HepG2 (cell line): ENCODE results near the gene ERCC6L2. TPM values are rescaled to one million over a fixed set of nuclear protein-coding genes. Genes with fewer than 3 reads are reported as not detected.

ENCODE experiments used
- ATAC-seq: fragments of 200-7000 bp; cut with Tn5 transposase; 3 replicates; pipeline ENCODE4 v1.9.1; 2020; ENCODE audit warnings: mild to moderate bottlenecking, moderate library complexity
- BruUV-seq: library from RNA; stranded (reverse); fragments of 400-500 nt; replicated peaks from 2 replicates; lab custom pipeline; 2021; lab: Mats Ljungman, UMichigan
- CTCF ChIA-PET: fragments of 300-600 bp; formaldehyde crosslinking; extraction: SDS; loops from one replicate; lab custom pipeline; 2021; ENCODE audit warnings: low total read pairs, inconsistent platforms, low intra/inter-chr PET ratio; lab: Yijun Ruan, JAX
- POLR2A ChIA-PET: fragments of 350-600 bp; sonication (Branson Sonifier 250); formaldehyde crosslinking; loops from one replicate; lab custom pipeline; 2020; ENCODE audit warnings: antibody characterized with exemption, inconsistent platforms; lab: Yijun Ruan, JAX
- DNase-seq: peaks from one replicate; pipeline ENCODE4 v3.0.0-alpha.2; 2015; ENCODE audit warnings: low spot score
- FAIRE-seq: peaks from 3 replicates; lab custom pipeline; 2011; peaks lifted over from hg19 to GRCh38; lab: Jason Lieb, UNC
- H2AFZ ChIP-seq: one replicate; pipeline ENCODE4 v1.6.1; 2011; ENCODE audit warnings: low read length, inconsistent platforms
- H3K27ac ChIP-seq: fragments of 300-600 bp; 3 replicates; pipeline ENCODE4 v1.8.0; 2011; ENCODE audit warnings: mixed run types, mild to moderate bottlenecking, mixed read lengths, low read length, inconsistent platforms; ENCODE audit not compliant: insufficient read depth; ENCODE audit errors: extremely low read length
- H3K27me3 ChIP-seq, 2 experiments: fragments of 200-600 bp in 1 of 2; 2 replicates in 1 of 2; 3 replicates in 1 of 2; pipeline versions ENCODE4 v1.6.0 to v1.8.0; 2011; ENCODE audit warnings: low read length in 2 of 2, mild to moderate bottlenecking in 2 of 2, moderate library complexity in 2 of 2, inconsistent platforms in 1 of 2; ENCODE audit not compliant: insufficient read depth in 2 of 2, control insufficient read depth in 1 of 2
- H3K36me3 ChIP-seq, 2 experiments: fragments of 200-600 bp in 1 of 2; replicated peaks in 1 of 2; 2 replicates in 1 of 2; 3 replicates in 1 of 2; pipeline versions ENCODE4 v1.5.1 to v1.8.0; 2011; ENCODE audit warnings: low read length in 2 of 2, inconsistent platforms in 1 of 2; ENCODE audit not compliant: insufficient read depth in 2 of 2, control insufficient read depth in 1 of 2
- H3K4me1 ChIP-seq: 2 replicates; pipeline ENCODE4 v1.5.1; 2012; ENCODE audit warnings: low read length, inconsistent platforms; ENCODE audit not compliant: insufficient read depth
- H3K4me2 ChIP-seq: 2 replicates; pipeline ENCODE4 v1.6.0; 2011; ENCODE audit warnings: low read depth, low read length, inconsistent platforms
- H3K4me3 ChIP-seq, 3 experiments: fragments of 200-600 bp in 1 of 3; sonication (generic), shearing (Covaris generic) in 1 of 3; replicated peaks in 1 of 3; 2 replicates each; pipeline ENCODE4 v1.5.1; 2011 to 2016; ENCODE audit warnings: low read length in 3 of 3, inconsistent platforms in 2 of 3, low read depth in 2 of 3, mild to moderate bottlenecking in 2 of 3, control low read depth in 1 of 3, mixed read lengths in 1 of 3; ENCODE audit not compliant: insufficient read depth in 1 of 3
- H3K79me2 ChIP-seq: one replicate; pipeline ENCODE4 v1.6.1; 2011; ENCODE audit warnings: low read length, inconsistent platforms; ENCODE audit not compliant: insufficient read depth
- H3K9ac ChIP-seq: 2 replicates; pipeline ENCODE4 v1.6.0; 2011; ENCODE audit warnings: mild to moderate bottlenecking, low read depth, low read length, inconsistent platforms; ENCODE audit not compliant: insufficient read depth
- H3K9me3 ChIP-seq: 2 replicates; pipeline ENCODE4 v1.5.1; 2012; ENCODE audit warnings: mild to moderate bottlenecking, low read length
- H4K20me1 ChIP-seq: 2 replicates; pipeline ENCODE4 v1.6.0; 2011; ENCODE audit warnings: inconsistent platforms, mild to moderate bottlenecking, low read length, moderate library complexity; ENCODE audit not compliant: insufficient read depth
- HBP1 ChIP-seq: IDR thresholded peaks from 2 replicates; pipeline ENCODE4 v1.6.1; 2016; ENCODE audit warnings: low read depth, control low read depth
- MAFG ChIP-seq: sonication (generic); formaldehyde crosslinking; IDR thresholded peaks from 2 replicates; pipeline ENCODE4 v1.5.1; 2020; ENCODE audit warnings: mild to moderate bottlenecking, missing genetic modification reagents
- SRSF9 ChIP-seq: fragments of 200-400 bp; formaldehyde crosslinking; IDR thresholded peaks from 2 replicates; pipeline ENCODE4 v1.6.1; 2018; ENCODE audit warnings: borderline replicate concordance, mild to moderate bottlenecking, low read depth, low read length; ENCODE audit not compliant: insufficient read depth, poor library complexity, severe bottlenecking
- TOE1 ChIP-seq: sonication (generic); formaldehyde crosslinking; IDR thresholded peaks from 2 replicates; pipeline ENCODE4 v1.4.0; 2020; ENCODE audit warnings: mild to moderate bottlenecking, missing genetic modification reagents
- TOPORS ChIP-seq: sonication (generic); formaldehyde crosslinking; IDR thresholded peaks from 2 replicates; pipeline ENCODE4 v1.8.0; 2023; ENCODE audit warnings: mild to moderate bottlenecking, missing genetic modification reagents
- ZKSCAN1 ChIP-seq: fragments of 150-350 bp; IDR thresholded peaks from 2 replicates; pipeline ENCODE4 v1.6.1; 2014; ENCODE audit warnings: low read length
- ZNF547 ChIP-seq: sonication (generic); formaldehyde crosslinking; IDR thresholded peaks from 2 replicates; pipeline ENCODE4 v1.5.1; 2020; ENCODE audit warnings: mild to moderate bottlenecking, missing genetic modification reagents
- ZNF607 ChIP-seq: sonication (generic); formaldehyde crosslinking; IDR thresholded peaks from 2 replicates; pipeline ENCODE4 v1.5.1; 2020; ENCODE audit warnings: missing genetic modification reagents, mild to moderate bottlenecking, borderline replicate concordance
- ZNF749 ChIP-seq: sonication (generic); formaldehyde crosslinking; IDR thresholded peaks from 2 replicates; pipeline ENCODE4 v1.8.0; 2022; ENCODE audit warnings: mild to moderate bottlenecking, missing genetic modification reagents, moderate library complexity, borderline replicate concordance
- WGBS: methylation state at CpG from one replicate; pipeline ENCODE4 v1.1.6; 2017; ENCODE audit warnings: low lambda C conversion rate; 5-methylcytosine and 5-hydroxymethylcytosine counted together
- in situ Hi-C: cut with HindIII; loops from 2 replicates; pipeline ENCODE4 v1.10.0; 2017; ENCODE audit warnings: low pct_unique_long_range_greater_than_20kb; ENCODE audit not compliant: extremely low pct_ligation_motif_present
- intact Hi-C: fragments of 100-400 bp; cut with micrococcal nuclease; formaldehyde crosslinking; loops from one replicate; pipeline ENCODE4 v1.10.0; 2022; ENCODE audit not compliant: unreplicated experiment
- polyA plus RNA-seq, 8 experiments: library from polyadenylated mRNA; depleted of rRNA in 3 of 8; stranded (reverse) in 7 of 8; unstranded in 1 of 8; fragments of >200 nt; fragmentation: Illumina TruSeq in 4 of 8; extraction: Trizol in 4 of 8; gene quantifications; 2 replicates each; pipeline versions ENCODE4 v1.2.1 to v1.2.3, GENCODE V29; 2011 to 2016; ENCODE audit warnings: low read depth in 4 of 8, missing spikeins in 1 of 8, mixed read lengths in 1 of 8; ENCODE audit not compliant: insufficient read depth in 1 of 8
- total RNA-seq, 5 experiments: library from RNA; depleted of rRNA; stranded (reverse); fragments of >200 nt; fragmentation: Illumina TruSeq; extraction: Trizol; gene quantifications; 2 replicates each; pipeline ENCODE4 v1.2.3, GENCODE V29; 2016; ENCODE audit warnings: low read depth in 1 of 5
- TF ChIP-seq, protein P1 (sequence below): sonication (generic); formaldehyde crosslinking; IDR thresholded peaks from 2 replicates; pipeline ENCODE4; 2020; ENCODE audit warnings: missing genetic modification reagents, mild to moderate bottlenecking, borderline replicate concordance
- TF ChIP-seq, protein P2 (sequence below): sonication (generic); formaldehyde crosslinking; IDR thresholded peaks from 2 replicates; pipeline ENCODE4 v1.4.0; 2020; ENCODE audit warnings: missing genetic modification reagents
- TF ChIP-seq, protein P3 (sequence below): sonication (generic); formaldehyde crosslinking; IDR thresholded peaks from 2 replicates; pipeline ENCODE4 v1.9.0; 2021; ENCODE audit warnings: missing genetic modification reagents, borderline replicate concordance

Gene ERCC6L2
- total and polyA plus RNA-seq, 2 of the 13 experiments (the other 11 are each of a cell fraction or from before 2014, with no cell fraction given), result 13.4 to 45.9 TPM

DNA sequence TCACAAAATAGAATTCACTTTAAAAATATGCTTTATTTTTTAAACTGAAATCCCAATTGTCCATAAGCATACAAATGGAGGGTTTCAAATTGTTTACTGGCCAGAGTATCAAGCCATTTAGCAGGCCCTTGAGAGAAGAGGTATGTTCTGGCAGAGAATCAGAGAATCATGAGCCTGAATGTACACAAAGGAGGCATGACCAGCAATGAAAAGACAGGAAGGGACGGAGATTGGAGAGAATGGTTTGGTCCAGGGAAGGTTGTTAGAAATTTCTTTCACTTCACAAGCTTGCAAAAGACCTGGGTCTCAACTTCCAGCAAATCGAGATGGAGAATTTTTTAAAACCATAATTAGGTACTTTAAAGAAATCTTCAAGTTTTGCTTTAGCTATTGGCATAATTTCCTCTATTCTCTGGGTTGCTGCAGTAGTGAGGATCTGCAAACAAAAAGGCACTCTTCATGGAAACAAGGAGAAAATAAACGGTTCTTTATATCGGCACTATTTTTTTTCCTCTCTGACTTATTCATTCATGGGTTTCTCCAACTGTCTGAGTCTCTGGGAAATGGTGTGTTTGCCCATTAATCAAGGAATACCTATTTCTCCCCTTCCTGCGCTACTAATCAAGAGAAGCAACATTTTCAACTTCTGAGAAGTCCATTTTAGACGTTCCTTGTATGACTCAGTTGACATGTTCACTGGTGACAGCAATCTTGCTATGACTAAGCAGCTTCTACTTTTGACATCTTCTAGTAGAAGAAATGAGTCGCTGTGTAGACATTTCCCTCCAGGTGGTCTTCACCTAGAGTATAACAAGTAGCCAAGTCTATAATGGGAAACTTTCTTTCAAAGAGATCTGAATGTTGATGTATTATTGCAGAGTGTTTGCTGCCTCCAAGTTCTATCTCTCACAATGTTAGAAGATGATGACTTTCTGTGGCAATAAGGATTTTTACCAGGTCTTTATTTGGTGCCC is 23.1 kb upstream of the ERCC6L2 start (continued):
- TF ChIP-seq, protein P1, sequence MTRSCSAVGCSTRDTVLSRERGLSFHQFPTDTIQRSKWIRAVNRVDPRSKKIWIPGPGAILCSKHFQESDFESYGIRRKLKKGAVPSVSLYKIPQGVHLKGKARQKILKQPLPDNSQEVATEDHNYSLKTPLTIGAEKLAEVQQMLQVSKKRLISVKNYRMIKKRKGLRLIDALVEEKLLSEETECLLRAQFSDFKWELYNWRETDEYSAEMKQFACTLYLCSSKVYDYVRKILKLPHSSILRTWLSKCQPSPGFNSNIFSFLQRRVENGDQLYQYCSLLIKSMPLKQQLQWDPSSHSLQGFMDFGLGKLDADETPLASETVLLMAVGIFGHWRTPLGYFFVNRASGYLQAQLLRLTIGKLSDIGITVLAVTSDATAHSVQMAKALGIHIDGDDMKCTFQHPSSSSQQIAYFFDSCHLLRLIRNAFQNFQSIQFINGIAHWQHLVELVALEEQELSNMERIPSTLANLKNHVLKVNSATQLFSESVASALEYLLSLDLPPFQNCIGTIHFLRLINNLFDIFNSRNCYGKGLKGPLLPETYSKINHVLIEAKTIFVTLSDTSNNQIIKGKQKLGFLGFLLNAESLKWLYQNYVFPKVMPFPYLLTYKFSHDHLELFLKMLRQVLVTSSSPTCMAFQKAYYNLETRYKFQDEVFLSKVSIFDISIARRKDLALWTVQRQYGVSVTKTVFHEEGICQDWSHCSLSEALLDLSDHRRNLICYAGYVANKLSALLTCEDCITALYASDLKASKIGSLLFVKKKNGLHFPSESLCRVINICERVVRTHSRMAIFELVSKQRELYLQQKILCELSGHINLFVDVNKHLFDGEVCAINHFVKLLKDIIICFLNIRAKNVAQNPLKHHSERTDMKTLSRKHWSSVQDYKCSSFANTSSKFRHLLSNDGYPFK (CRISPR knock-in tag), result no peak
- TF ChIP-seq ZNF749, result no peak
- no peak for TF ChIP-seq SRSF9

DNA sequence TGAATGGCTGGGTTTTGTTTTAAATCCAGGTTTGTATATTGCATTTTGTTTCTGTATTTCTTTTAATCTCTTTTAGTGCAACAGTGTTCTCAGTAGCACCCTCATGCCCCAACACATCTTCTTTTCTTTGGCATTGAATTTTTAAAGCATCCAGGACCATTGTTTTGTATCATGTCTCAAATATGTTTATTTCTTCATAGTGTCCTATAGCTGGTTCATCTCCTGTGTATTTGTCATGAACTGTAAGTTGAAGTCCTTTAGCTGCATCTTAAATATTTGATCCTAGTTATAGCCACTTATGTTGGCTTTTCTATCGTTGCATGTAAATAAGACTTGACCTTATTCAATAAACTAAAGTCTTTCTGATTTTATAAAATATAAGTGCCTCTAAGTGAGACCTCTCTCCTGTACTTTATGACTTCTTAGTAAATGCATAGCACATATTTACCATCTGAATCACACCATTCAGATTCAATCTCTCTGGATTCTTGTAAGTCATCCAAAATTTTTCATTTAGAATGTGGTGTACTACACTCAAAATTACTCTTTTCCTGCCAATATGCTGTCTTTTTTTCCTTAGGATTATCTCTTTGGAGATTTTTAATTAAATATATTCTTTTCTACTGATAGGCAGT is 21.0 kb upstream of the ERCC6L2 start:
- ChIA-PET POLR2A (no interaction called here), CTCF (no interaction called here)
- H3K4me2 ChIP-seq, result no peak overlapping the region
- DNase-seq (no peak), ATAC-seq (no peak), FAIRE-seq (no peak)
- no peaks in the 10 kb centered on the region for H4K20me1 ChIP-seq
- peaks cover 11% of the 10 kb centered on the region for H3K4me1 ChIP-seq
- H3K27me3 ChIP-seq, result no peaks in the 10 kb centered on the region
- in situ Hi-C loops, result no loop called here
- H3K9me3 ChIP-seq, result no peaks in the 10 kb centered on the region
- H2AFZ ChIP-seq, result no peak overlapping the region
- H3K79me2 ChIP-seq, result no peaks in the 10 kb centered on the region
- intact Hi-C loops, result loop anchor here (1.0 kb wide), 1 partner anchor 30 kb away; no protein-coding TSS in a partner anchor
- WGBS, result 72% methylated on average over 1 of the region's 1 CpG
- no peaks in the 10 kb centered on the region for H3K36me3 ChIP-seq
- no peak overlapping the region for H3K9ac ChIP-seq
- H3K4me3 ChIP-seq, result no peak overlapping the region
- no peak overlapping the region for H3K27ac ChIP-seq
- TF ChIP-seq, protein P2, sequence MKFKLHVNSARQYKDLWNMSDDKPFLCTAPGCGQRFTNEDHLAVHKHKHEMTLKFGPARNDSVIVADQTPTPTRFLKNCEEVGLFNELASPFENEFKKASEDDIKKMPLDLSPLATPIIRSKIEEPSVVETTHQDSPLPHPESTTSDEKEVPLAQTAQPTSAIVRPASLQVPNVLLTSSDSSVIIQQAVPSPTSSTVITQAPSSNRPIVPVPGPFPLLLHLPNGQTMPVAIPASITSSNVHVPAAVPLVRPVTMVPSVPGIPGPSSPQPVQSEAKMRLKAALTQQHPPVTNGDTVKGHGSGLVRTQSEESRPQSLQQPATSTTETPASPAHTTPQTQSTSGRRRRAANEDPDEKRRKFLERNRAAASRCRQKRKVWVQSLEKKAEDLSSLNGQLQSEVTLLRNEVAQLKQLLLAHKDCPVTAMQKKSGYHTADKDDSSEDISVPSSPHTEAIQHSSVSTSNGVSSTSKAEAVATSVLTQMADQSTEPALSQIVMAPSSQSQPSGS (CRISPR knock-in tag), result no peak
- TF ChIP-seq ZNF607 (CRISPR knock-in tag), result no peak
- no peak for TF ChIP-seq MAFG (CRISPR knock-in tag)
- TF ChIP-seq ZKSCAN1, result no peak
- TF ChIP-seq ZNF547 (CRISPR knock-in tag), result no peak
- TF ChIP-seq HBP1, result no peak
- no peak for TF ChIP-seq TOE1 (CRISPR knock-in tag)
- no peak for TF ChIP-seq TOPORS (CRISPR knock-in tag)
- TF ChIP-seq, protein P3, sequence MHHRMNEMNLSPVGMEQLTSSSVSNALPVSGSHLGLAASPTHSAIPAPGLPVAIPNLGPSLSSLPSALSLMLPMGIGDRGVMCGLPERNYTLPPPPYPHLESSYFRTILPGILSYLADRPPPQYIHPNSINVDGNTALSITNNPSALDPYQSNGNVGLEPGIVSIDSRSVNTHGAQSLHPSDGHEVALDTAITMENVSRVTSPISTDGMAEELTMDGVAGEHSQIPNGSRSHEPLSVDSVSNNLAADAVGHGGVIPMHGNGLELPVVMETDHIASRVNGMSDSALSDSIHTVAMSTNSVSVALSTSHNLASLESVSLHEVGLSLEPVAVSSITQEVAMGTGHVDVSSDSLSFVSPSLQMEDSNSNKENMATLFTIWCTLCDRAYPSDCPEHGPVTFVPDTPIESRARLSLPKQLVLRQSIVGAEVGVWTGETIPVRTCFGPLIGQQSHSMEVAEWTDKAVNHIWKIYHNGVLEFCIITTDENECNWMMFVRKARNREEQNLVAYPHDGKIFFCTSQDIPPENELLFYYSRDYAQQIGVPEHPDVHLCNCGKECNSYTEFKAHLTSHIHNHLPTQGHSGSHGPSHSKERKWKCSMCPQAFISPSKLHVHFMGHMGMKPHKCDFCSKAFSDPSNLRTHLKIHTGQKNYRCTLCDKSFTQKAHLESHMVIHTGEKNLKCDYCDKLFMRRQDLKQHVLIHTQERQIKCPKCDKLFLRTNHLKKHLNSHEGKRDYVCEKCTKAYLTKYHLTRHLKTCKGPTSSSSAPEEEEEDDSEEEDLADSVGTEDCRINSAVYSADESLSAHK (CRISPR knock-in tag), result no peak
- no TSS peak for BruUV-seq
